K562 (cell line): ENCODE results near the gene TULP1. TPM values are rescaled to one million over a fixed set of nuclear protein-coding genes. Genes with fewer than 3 reads are reported as not detected.
A peak's percentile ranks its signal among the peaks of the same experiment; 100 is the strongest.

ENCODE experiments used
- AFF4 ChIP-seq: sonication (generic); formaldehyde crosslinking; IDR thresholded peaks from 2 replicates; pipeline ENCODE4 v1.8.0; 2023; ENCODE audit warnings: mild to moderate bottlenecking, missing genetic modification reagents
- ATF2 ChIP-seq: sonication (generic); formaldehyde crosslinking; IDR thresholded peaks from 2 replicates; pipeline ENCODE4 v1.8.1; 2022; ENCODE audit warnings: missing genetic modification reagents
- CBX5 ChIP-seq: IDR thresholded peaks from 2 replicates; pipeline ENCODE4 v1.6.1; 2014; ENCODE audit warnings: low read depth, borderline replicate concordance
- NBN ChIP-seq: fragments of 450-650 bp; IDR thresholded peaks from 2 replicates; pipeline ENCODE4 v1.6.1; 2016; ENCODE audit warnings: low read depth, mild to moderate bottlenecking
- PHB2 ChIP-seq: fragments of 450-650 bp; IDR thresholded peaks from 2 replicates; pipeline ENCODE4 v1.6.1; 2017; ENCODE audit warnings: low read depth
- REST ChIP-seq, 2 experiments: fragments of 450-650 bp; formaldehyde crosslinking in 1 of 2; IDR thresholded peaks; 2 replicates each; pipeline versions ENCODE4 v1.4.0 to v1.6.1; 2014 to 2020; ENCODE audit warnings: mild to moderate bottlenecking in 2 of 2, borderline replicate concordance in 1 of 2, low read depth in 1 of 2
- SRSF7 ChIP-seq: fragments of 200-400 bp; formaldehyde crosslinking; optimal IDR thresholded peaks from 2 replicates; pipeline ENCODE3; 2017; ENCODE audit warnings: mild to moderate bottlenecking, low read depth, low read length
- XRCC5 ChIP-seq: fragments of 200-400 bp; formaldehyde crosslinking; IDR thresholded peaks from 2 replicates; pipeline ENCODE4 v1.6.1; 2017; ENCODE audit warnings: low read depth, mild to moderate bottlenecking, low read length
- ZEB2 ChIP-seq: fragments of 450-650 bp; IDR thresholded peaks from 2 replicates; pipeline ENCODE4 v1.6.1; 2016
- polyA plus RNA-seq, 8 experiments: library from polyadenylated mRNA; depleted of rRNA in 4 of 8; stranded (reverse) in 5 of 8; unstranded in 3 of 8; fragments of >200 nt; fragmentation: Nextera tagmentation in 2 of 8; fragmentation: Illumina TruSeq in 1 of 8; extraction: Ambion mirVana in 2 of 8; extraction: Trizol in 1 of 8; gene quantifications; 2 replicates each; pipeline versions ENCODE4 v1.2.1 to v1.2.3, GENCODE V29; 2011 to 2014; ENCODE audit warnings: inconsistent platforms in 1 of 8, missing spikeins in 1 of 8
- total RNA-seq, 7 experiments: library from RNA; depleted of rRNA in 6 of 7; stranded (reverse); fragments of >200 nt in 6 of 7; fragmentation: Illumina TruSeq in 2 of 7; extraction: Trizol in 2 of 7; gene quantifications; 2 replicates each; pipeline versions ENCODE4 v1.2.1 to v1.2.3, GENCODE V29; 2011 to 2021; ENCODE audit warnings: low replicate concordance in 1 of 7

TULP1 gene
- total and polyA plus RNA-seq, 9 of the 15 experiments (the other 6 are each of a cell fraction or from before 2014, with no cell fraction given): 0.06 to 0.17 (median 0.09) TPM; not detected in 6

- TF ChIP-seq REST (IDR thresholded peaks at IDR 0.05; ENCODE audit: borderline replicate concordance) (peak; percentile 79; the same call in 1 of the 2 replicates), REST (CRISPR knock-in tag; IDR thresholded peaks at IDR 0.05; ENCODE audit: low read depth) (peak; percentile 31; the same call in 1 of the 2 replicates), PHB2 (no peak), AFF4 (CRISPR knock-in tag) (peak; percentile 99), NBN (peak; percentile 13; the same call in 1 of the 2 replicates), SRSF7 (no peak), XRCC5 (peak; percentile 99), ATF2 (CRISPR knock-in tag) (no peak), CBX5 (0 out of 2 replicates have a peak, but pooled peaks have one; percentile 25), ZEB2 (no peak)
Observed at GRCh38 chr6:35468181-35468979, 44.3 kb downstream of the TULP1 start, which contains the start of gene RPL10A (continued).
